Caco-2 (cell line): Measurements from ENCODE around the gene KIAA1671. TPM values are rescaled to one million over a fixed set of nuclear protein-coding genes. Genes with fewer than 3 reads are reported as not detected.

ENCODE experiments used
- BruUV-seq: library from RNA; stranded (reverse); fragments of 400-500 nt; replicated peaks from 2 replicates; lab custom pipeline; 2021; lab: Mats Ljungman, UMichigan
- CTCF ChIA-PET: fragments of 300-600 bp; sonication (Branson Sonifier 250); formaldehyde crosslinking; loops from one replicate; lab custom pipeline; 2022; ENCODE audit warnings: antibody characterized with exemption; lab: Charles Lee
- POLR2A ChIA-PET: fragments of 300-600 bp; sonication (Branson Sonifier 250); formaldehyde crosslinking; loops from one replicate; lab custom pipeline; 2022; ENCODE audit warnings: antibody characterized with exemption; lab: Charles Lee
- DNase-seq, 2 experiments: peaks; one replicate each; pipeline versions ENCODE4 v3.0.0 to v3.0.0-alpha.2; 2020 to 2022
- H3K27me3 ChIP-seq: replicated peaks from 2 replicates; pipeline ENCODE4 v1.6.0; 2011; ENCODE audit warnings: low read length; ENCODE audit not compliant: control insufficient read depth, insufficient read depth
- H3K36me3 ChIP-seq: 2 replicates; pipeline ENCODE4 v1.5.1; 2011; ENCODE audit warnings: low read length; ENCODE audit not compliant: control insufficient read depth, insufficient read depth
- H3K4me1 ChIP-seq: fragments of 250-450 bp; sonication (Bioruptor Pico); 2 replicates; pipeline ENCODE4 v1.5.1; 2020; ENCODE audit warnings: mild to moderate bottlenecking
- H3K4me3 ChIP-seq: 2 replicates; pipeline ENCODE4 v1.5.1; 2011; ENCODE audit warnings: low read depth, mild to moderate bottlenecking, control low read depth, low read length
- H3K9me3 ChIP-seq: fragments of 250-450 bp; sonication (Bioruptor Pico); 2 replicates; pipeline ENCODE4 v1.5.1; 2020; ENCODE audit warnings: mild to moderate bottlenecking, moderate library complexity
- H3K27ac Mint-ChIP-seq: one replicate; pipeline ENCODE4 v1.8.0; 2022; ENCODE audit warnings: mixed read lengths; ENCODE audit not compliant: unreplicated experiment
- H3K27me3 Mint-ChIP-seq: one replicate; pipeline ENCODE4 v1.8.0; 2022; ENCODE audit warnings: mixed read lengths; ENCODE audit not compliant: insufficient read depth, unreplicated experiment
- H3K36me3 Mint-ChIP-seq: one replicate; pipeline ENCODE4 v1.8.0; 2022; ENCODE audit warnings: mild to moderate bottlenecking, mixed read lengths; ENCODE audit not compliant: insufficient read depth, unreplicated experiment
- H3K4me1 Mint-ChIP-seq: one replicate; pipeline ENCODE4 v1.8.0; 2022; ENCODE audit warnings: low read depth, mixed read lengths; ENCODE audit not compliant: unreplicated experiment
- H3K4me3 Mint-ChIP-seq: one replicate; pipeline ENCODE4 v1.8.0; 2022; ENCODE audit warnings: mild to moderate bottlenecking, moderate library complexity, mixed read lengths; ENCODE audit not compliant: unreplicated experiment
- H3K9me3 Mint-ChIP-seq: one replicate; pipeline ENCODE4 v1.8.0; 2022; ENCODE audit warnings: mixed read lengths; ENCODE audit not compliant: unreplicated experiment
- intact Hi-C: fragments of 100-400 bp; cut with micrococcal nuclease; formaldehyde crosslinking; loops from one replicate; pipeline ENCODE4 v1.10.0; 2022; ENCODE audit not compliant: unreplicated experiment
- total RNA-seq: library from RNA; stranded (reverse); gene quantifications from 2 replicates; pipeline ENCODE4 v1.2.3, GENCODE V29; 2022
- TF ChIP-seq, protein P1 (sequence below), 2 experiments: fragments of 200-600 bp in 1 of 2; IDR thresholded peaks; 1 replicate in 1 of 2; 2 replicates in 1 of 2; pipeline versions ENCODE4 v1.5.1 to v1.8.0; 2011 to 2022; ENCODE audit warnings: antibody characterized with exemption in 1 of 2, control low read depth in 1 of 2, inconsistent platforms in 1 of 2, low read depth in 1 of 2, low read length in 1 of 2, mild to moderate bottlenecking in 1 of 2, moderate library complexity in 1 of 2; ENCODE audit not compliant: insufficient read depth in 1 of 2, severe bottlenecking in 1 of 2, unreplicated experiment in 1 of 2

Gene KIAA1671
- total RNA-seq, 1 experiment from 2014 or later, result 28.6 TPM

DNA sequence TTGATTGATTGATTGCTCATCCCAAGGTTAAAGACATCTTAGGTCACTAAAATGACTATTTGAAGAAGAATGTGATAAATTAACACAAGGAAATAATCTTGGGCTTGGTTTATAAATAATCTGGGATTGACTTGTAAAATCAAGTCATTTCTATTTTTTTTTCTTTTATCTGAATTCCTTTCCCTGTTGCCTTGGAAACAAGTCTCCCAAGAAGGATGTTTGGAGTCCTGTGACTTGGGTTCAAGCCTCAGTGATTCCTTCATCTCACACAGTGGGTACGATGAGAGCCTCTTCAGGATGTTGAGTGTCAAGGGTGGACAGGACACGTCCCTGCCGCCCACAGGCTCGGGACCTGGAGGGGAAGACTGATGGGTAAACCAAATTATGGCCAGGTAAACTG lies 149.0 kb downstream of the KIAA1671 start:
- Mint-ChIP-seq H3K27me3 (no peaks in the 10 kb centered on the region), H3K4me3 (no peak overlapping the region), H3K9me3 (no peaks in the 10 kb centered on the region), H3K36me3 (no peaks in the 10 kb centered on the region), H3K27ac (no peak overlapping the region), H3K4me1 (peaks cover 5% of the 10 kb centered on the region)
- Histone ChIP-seq H3K27me3 (no peaks in the 10 kb centered on the region), H3K9me3 (no peaks in the 10 kb centered on the region), H3K4me3 (no peak overlapping the region), H3K4me1 (peaks cover 3% of the 10 kb centered on the region; the same call in 1 of the 2 replicates), H3K36me3 (no peaks in the 10 kb centered on the region)
- intact Hi-C loops, result no loop called here
- BruUV-seq, result no TSS peak
- POLR2A ChIA-PET, result no interaction called here
- CTCF ChIA-PET, result no interaction called here
- DNase-seq, result no peak
- TF ChIP-seq, protein P1, sequence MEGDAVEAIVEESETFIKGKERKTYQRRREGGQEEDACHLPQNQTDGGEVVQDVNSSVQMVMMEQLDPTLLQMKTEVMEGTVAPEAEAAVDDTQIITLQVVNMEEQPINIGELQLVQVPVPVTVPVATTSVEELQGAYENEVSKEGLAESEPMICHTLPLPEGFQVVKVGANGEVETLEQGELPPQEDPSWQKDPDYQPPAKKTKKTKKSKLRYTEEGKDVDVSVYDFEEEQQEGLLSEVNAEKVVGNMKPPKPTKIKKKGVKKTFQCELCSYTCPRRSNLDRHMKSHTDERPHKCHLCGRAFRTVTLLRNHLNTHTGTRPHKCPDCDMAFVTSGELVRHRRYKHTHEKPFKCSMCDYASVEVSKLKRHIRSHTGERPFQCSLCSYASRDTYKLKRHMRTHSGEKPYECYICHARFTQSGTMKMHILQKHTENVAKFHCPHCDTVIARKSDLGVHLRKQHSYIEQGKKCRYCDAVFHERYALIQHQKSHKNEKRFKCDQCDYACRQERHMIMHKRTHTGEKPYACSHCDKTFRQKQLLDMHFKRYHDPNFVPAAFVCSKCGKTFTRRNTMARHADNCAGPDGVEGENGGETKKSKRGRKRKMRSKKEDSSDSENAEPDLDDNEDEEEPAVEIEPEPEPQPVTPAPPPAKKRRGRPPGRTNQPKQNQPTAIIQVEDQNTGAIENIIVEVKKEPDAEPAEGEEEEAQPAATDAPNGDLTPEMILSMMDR (IDR thresholded peaks at IDR 0.05; ENCODE audit: insufficient read depth in 1 of 2, low read depth in 1 of 2, low read length in 1 of 2, severe bottlenecking in 1 of 2, unreplicated experiment in 1 of 2), result no peak

DNA sequence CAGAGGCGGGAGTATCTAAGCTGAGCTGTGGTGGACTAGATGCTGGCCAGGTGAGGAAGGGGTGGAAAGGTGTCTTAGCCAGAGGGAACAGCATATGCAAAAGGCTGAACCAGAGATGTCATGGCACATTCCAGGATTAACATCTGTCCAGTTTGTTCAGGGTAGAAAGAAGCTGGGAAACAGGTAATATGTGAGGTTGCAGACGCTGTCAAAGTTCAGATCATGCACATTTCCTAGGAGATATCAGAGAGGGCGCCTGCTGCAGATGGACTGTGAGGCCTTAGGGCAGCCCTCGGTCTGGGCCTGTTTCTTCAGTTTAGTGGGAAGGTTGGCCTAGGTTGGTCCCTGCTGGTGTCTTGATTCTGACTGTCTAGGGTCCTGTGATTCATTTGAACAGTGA lies 149.5 kb downstream of the KIAA1671 start:
- no peak for DNase-seq
- ChIA-PET POLR2A (no interaction called here), CTCF (no interaction called here)
- H3K27me3 ChIP-seq, result no peaks in the 10 kb centered on the region
- H3K27ac Mint-ChIP-seq, result no peak overlapping the region
- TF ChIP-seq, protein P1 (IDR thresholded peaks at IDR 0.05; ENCODE audit: insufficient read depth in 1 of 2, low read depth in 1 of 2, low read length in 1 of 2, severe bottlenecking in 1 of 2, unreplicated experiment in 1 of 2), result no peak
- no peaks in the 10 kb centered on the region for H3K36me3 ChIP-seq
- BruUV-seq, result no TSS peak
- H3K4me1 ChIP-seq, result no peaks in the 10 kb centered on the region
- no peak overlapping the region for H3K4me3 ChIP-seq
- H3K4me1 Mint-ChIP-seq, result no peaks in the 10 kb centered on the region
- no peaks in the 10 kb centered on the region for H3K9me3 ChIP-seq
- no peaks in the 10 kb centered on the region for H3K36me3 Mint-ChIP-seq
- intact Hi-C loops, result no loop called here
- no peaks in the 10 kb centered on the region for H3K9me3 Mint-ChIP-seq
- no peak overlapping the region for H3K4me3 Mint-ChIP-seq
- no peaks in the 10 kb centered on the region for H3K27me3 Mint-ChIP-seq

DNA sequence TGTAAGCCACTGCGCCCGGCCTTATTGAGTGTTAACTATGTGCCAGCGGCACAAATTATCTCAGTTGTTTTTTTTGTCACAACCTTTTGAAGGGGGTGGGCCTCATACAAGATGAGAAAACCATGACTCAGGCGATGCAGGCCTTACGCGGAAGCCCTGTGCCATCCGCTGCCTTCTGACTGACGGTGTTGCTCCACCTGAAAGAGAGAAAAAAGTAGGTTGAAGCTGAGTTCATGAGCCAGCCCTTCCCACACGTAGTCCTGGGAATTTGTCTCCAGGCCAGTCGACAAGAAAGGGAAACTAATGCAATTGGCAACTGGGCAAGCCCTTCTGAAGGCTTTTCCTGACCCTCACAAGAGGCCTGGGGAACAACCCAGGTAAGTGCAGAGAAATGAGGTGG lies 150.2 kb downstream of the KIAA1671 start:
- Mint-ChIP-seq H3K27ac (no peak overlapping the region), H3K27me3 (no peaks in the 10 kb centered on the region), H3K4me3 (no peak overlapping the region), H3K36me3 (no peaks in the 10 kb centered on the region), H3K9me3 (no peaks in the 10 kb centered on the region), H3K4me1 (no peaks in the 10 kb centered on the region)
- no TSS peak for BruUV-seq
- CTCF ChIA-PET, result no interaction called here
- no peaks in the 10 kb centered on the region for H3K36me3 ChIP-seq
- no peak for DNase-seq
- H3K27me3 ChIP-seq, result no peaks in the 10 kb centered on the region
- H3K4me1 ChIP-seq, result no peaks in the 10 kb centered on the region
- POLR2A ChIA-PET, result no interaction called here
- intact Hi-C loops, result no loop called here
- TF ChIP-seq, protein P1 (IDR thresholded peaks at IDR 0.05; ENCODE audit: insufficient read depth in 1 of 2, low read depth in 1 of 2, low read length in 1 of 2, severe bottlenecking in 1 of 2, unreplicated experiment in 1 of 2), result no peak
- H3K9me3 ChIP-seq, result no peaks in the 10 kb centered on the region
- no peak overlapping the region for H3K4me3 ChIP-seq
